Activated gamma-delta T cell (primary cell): Measurements from ENCODE around the gene LDLRAD4.

Source experiments
- DNase-seq: peaks from one replicate; lab custom pipeline; 2025; lab: John Stamatoyannopoulos, UW

The LDLRAD4 gene

DNA sequence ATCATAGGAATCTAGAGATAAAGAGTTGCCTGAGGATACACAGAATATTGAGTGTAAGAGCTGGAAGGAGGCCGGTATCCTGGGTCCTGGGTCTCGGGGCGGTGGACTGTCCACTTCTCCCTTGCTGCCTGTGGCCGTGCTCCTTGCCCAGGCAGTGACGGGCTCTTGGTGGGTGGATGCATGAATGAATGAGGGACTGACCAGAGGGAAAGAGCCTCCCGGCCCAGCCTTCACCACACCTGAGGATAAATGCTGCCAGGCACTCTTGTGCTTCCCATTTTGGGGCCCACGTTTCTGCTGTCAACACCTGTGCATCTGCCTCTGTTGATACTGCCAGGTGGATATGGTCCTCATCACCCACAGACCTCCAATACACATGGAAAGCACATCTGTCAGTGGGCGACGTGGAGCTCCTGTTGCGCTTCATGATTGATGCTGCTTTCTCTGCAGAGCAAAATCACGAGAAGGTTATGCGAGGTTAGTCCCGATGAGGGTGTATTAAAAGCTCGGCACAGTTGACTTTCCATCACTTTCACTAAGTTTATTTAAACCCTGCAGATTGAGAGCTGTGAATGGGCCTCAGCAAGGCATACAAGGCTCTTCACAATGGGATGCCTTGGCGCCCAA lies 211.4 kb downstream of the LDLRAD4 start:
- no peak for DNase-seq

- no peak for DNase-seq
These were observed 212.1 kb downstream of the LDLRAD4 start for GRCh38 chr18:13430663-13431062.

- DNase-seq, result no peak
These were observed 213.3 kb downstream of the LDLRAD4 start for GRCh38 chr18:13431886-13432285.

- no peak for DNase-seq
These were observed 214.6 kb downstream of the LDLRAD4 start for GRCh38 chr18:13433125-13433524.

DNA sequence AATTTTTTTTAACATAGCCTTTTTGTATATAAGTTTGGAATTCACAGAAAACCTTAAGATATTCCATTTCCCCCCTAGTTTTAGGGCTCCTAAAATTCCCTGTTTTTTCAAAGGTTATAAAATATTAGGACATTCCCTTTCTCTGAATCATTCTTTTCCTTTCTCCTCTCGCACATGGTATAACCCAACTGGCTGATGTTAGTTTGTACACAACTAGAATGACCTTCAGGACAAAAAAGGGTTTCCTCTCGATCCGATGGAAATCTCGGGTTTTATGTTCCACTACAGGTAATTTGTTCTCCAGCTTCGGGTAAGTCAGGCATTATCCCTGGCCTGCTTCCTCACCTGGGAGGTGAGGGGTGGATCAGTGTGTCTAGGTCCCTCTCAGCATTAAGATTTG lies 215.1 kb downstream of the LDLRAD4 start:
- DNase-seq, result no peak

DNA sequence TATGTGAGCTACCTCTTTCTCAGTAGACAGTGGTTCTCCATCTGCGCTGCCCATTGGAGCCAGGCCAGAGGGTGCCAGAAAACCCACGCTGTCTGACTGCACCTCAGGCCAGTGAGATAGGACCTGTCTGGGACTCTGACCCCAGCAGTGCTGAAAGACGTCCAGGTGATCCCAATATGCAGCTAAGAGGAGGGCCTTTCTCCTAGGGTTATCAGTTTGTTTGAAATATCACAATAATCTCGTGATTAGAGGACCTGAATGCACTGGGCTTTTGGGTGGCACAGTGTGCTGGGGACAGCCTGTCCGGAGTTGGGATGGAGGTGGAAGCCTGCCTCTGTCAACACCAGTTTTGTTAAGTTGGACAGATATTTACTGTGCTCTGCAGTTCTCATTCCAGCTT lies 216.3 kb downstream of the LDLRAD4 start:
- no peak for DNase-seq

DNA sequence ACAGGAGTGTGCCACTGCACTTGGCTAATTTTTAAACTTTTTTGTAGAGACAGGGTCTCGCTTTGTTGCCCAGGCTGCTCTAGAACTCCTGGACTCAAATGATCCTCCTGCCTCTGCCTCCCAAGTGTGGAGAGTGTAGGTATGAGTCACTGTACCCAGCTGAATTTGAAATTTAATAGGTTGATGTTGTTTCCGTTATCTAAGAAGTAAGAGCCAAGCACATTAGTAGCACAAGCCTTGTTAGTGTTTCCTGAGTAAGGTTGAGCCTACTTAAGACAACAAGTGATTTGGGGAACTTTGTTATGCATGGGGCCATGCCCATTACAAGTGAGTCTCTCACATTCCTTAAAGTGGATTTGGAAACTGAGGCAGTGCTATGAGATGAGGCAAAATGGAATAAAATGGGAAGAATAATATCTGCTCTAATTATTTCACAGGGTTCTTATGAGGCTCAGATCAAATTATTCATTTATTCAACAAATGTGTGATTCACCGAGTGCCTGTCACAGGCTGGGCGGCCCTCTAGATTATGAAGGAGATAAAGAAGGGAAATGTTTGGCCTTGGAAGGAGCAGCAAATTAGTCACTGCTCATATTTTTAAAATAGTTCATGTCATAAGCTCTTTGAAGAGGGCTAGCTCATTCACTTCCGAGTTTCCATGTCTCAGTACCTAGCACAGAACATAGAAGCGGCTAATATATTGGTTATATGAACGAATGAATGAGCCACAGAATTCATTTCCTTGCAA lies 217.2 kb downstream of the LDLRAD4 start:
- no peak for DNase-seq

- DNase-seq, result no peak
These were observed 218.0 kb downstream of the LDLRAD4 start for GRCh38 chr18:13436576-13436975.

GRCh38 chr18:13437034-13437433 lies 218.5 kb downstream of the LDLRAD4 start:
- DNase-seq, result no peak

GRCh38 chr18:13437796-13438506 lies 219.4 kb downstream of the LDLRAD4 start:
- DNase-seq, result no peak

DNA sequence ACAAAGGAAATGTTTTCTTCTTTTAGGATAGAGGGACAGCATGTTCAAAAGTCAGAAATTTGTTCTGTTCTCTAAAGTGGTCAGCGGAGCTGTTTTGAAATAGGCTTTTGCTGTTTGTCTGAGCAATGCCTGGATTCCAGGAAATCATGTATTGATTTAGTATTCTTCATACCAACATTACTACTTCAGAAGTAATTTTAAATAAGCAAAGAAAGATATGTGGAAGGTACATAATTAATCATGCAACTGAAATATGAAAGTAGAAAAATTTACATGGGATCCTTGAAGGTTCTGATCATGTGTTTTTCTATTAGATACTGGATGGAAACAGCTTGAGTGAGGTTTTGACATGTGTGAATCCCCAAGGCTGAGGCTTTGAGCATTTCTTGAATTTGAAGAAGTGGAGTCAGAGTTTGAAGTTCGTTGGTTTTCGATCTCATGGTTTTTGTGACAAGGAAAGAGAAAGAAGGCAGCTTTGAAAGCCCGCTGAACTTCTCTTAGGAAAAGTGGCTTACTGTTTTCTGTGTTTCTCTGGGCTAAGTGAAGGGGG lies 220.0 kb downstream of the LDLRAD4 start:
- no peak for DNase-seq

DNA sequence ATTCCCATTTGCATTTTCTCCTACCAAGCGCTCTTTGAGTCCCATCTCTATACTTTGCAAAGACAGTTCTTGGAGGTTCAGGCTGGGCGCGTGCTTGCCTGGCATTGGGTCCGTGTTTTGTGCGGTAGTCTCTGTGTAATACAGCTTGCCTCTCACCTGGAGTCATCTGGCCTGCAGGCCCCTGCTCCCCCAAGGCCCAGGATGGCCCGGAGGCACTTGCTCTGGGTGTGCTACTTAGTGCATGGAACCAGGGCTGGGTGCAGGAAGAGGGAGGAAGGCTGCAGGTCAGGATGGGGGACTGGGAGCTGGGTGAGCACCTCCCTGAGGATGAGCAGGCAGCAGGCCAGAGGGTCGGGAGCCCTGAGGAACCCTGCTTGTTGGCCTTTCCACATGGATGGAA lies 220.9 kb downstream of the LDLRAD4 start:
- no peak for DNase-seq

DNA sequence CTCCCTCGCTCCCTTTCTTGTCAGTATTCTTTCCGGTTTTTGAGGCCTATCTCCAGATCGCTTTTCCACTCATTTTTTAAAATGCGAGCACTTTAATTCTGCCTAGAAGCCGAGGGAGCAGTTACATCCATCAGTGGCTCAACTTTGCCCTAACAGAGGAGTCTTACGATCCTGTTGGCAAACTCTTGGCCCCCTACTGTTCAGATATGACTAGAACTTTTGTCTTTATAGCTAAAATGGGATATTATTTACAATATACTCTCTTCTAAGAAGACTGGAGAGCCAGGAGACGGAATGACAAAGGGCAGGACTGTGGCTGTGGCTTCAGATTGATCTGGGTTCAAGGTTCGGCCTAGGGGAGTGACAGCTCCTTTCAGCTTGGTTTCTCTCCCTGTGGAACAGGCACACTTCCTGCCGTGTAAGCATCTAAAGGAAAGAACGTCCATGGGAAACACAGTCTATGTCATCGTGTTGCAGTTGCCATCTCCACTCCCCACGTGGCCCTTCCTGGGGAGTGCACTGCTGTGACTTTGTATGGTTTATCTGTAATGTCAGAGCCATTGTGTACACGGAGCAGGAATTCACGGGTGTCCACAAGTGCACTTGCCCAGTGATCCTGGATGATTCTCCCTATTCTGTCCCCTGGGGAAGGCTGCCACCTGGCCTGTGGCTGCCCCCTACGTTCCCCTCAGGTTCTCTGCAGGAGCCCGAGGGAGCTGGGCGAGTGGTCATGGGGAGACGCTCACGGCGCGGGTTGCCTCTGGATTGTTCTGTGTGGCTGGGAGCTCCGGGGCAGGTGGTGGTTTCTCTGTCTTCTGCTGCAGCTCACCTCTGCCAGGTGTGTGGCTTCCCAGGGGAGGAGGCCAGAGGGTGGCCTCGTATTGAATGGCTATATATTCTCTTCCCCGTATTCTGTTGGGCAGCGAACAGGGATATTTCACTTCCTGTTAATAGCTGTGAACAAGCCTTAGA lies 222.0 kb downstream of the LDLRAD4 start:
- no peak for DNase-seq

GRCh38 chr18:13441736-13442135 lies 223.2 kb downstream of the LDLRAD4 start:
- DNase-seq, result no peak

GRCh38 chr18:13442451-13442850 lies 223.9 kb downstream of the LDLRAD4 start:
- no peak for DNase-seq

DNA sequence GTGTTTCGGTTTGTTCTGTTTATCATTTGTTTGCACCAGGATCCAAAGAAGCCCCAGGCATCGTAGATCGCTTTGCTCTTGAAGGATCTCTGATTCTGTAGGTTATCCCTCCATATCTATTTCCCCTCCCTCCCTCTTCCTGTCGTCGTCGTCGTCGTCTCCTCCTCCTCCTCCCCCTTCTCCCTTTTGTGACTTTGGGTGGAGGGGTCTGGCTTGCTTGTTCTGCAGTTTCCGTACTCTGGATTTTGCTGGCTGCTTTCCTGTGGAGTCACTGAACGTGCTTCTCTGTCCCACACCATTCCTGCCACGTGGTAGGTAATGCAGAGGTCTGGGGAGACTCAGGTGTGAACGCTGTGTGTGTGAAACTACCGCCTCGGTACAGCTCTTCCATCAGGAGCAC lies 225.0 kb downstream of the LDLRAD4 start:
- DNase-seq, result no peak

- DNase-seq, result no peak
These were observed 226.1 kb downstream of the LDLRAD4 start for GRCh38 chr18:13444430-13445240.

DNA sequence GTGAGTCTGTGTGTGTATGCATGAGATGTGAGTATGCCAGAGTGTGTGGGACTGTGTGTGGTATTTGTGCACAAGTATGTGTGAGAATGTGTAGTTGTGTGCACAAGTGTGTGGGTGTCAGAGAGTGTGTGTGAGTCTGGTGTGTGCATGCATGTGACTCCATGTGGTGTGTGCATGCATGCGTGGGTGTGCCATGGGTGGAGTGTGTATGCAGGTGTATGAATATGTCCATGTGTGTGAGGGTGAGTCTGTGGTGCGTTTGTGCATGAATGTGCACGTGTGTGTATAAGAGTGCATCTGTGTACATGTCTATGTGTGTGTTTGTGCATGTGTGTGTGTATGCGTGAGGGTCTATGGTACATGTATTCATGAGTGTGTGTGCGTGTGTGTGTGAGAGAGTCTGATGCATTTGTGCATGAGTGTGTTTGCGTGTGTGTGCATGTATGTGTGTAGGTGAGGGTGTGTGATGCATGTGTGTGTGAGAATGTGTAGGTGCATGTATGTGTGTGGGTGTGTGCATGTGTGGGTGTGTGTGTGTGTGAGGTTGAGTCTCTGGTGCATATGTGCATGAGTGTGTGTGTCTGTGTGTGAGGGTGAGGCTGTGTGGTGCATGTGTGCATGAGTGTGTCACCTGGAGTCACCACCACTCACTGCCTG lies 226.8 kb downstream of the LDLRAD4 start:
- DNase-seq, result no peak

- DNase-seq, result no peak
These were observed 227.5 kb downstream of the LDLRAD4 start for GRCh38 chr18:13446024-13446423.
